CD14-positive monocyte (primary cell): ENCODE measurements around the gene BIRC3. TPM values are rescaled to one million over a fixed set of nuclear protein-coding genes. Genes with fewer than 3 reads are reported as not detected.

Experiments used
- DNase-seq, 3 donors: peaks; one replicate each; pipeline ENCODE4 v3.0.0-alpha.2; 2011 to 2022
- H2AFZ ChIP-seq: 2 replicates; pipeline ENCODE4 v1.6.0; 2012; ENCODE audit warnings: mild to moderate bottlenecking, low read depth, low read length, inconsistent platforms; ENCODE audit not compliant: insufficient read depth, poor library complexity, severe bottlenecking
- H3K27ac ChIP-seq, 2 donors: 1 replicate in 1 of 2; 2 replicates in 1 of 2; pipeline ENCODE4 v1.5.1; 2012 to 2013; ENCODE audit warnings: low read length in 2 of 2, control low read depth in 1 of 2, inconsistent platforms in 1 of 2, low read depth in 1 of 2, mild to moderate bottlenecking in 1 of 2
- H3K27me3 ChIP-seq, 2 donors: one replicate each; pipeline versions ENCODE4 v1.6.0 to v1.6.1; 2011 to 2013; ENCODE audit warnings: low read length in 2 of 2; ENCODE audit not compliant: control insufficient read depth in 2 of 2, insufficient read depth in 2 of 2
- H3K36me3 ChIP-seq, 2 donors: replicated peaks in 1 of 2; 1 replicate in 1 of 2; 2 replicates in 1 of 2; pipeline versions ENCODE4 v1.5.1 to v1.6.1; 2012 to 2013; ENCODE audit warnings: low read length in 2 of 2, control low read depth in 1 of 2, inconsistent platforms in 1 of 2, mild to moderate bottlenecking in 1 of 2; ENCODE audit not compliant: insufficient read depth in 2 of 2, control insufficient read depth in 1 of 2
- H3K4me1 ChIP-seq, 2 donors: 1 replicate in 1 of 2; 2 replicates in 1 of 2; pipeline versions ENCODE4 v1.5.1 to v1.6.1; 2012 to 2013; ENCODE audit warnings: low read length in 2 of 2, control low read depth in 1 of 2, inconsistent platforms in 1 of 2, mild to moderate bottlenecking in 1 of 2, moderate library complexity in 1 of 2; ENCODE audit not compliant: insufficient read depth in 2 of 2, control insufficient read depth in 1 of 2
- H3K4me2 ChIP-seq: replicated peaks from 2 replicates; pipeline ENCODE3; 2012; ENCODE audit warnings: low read length, moderate library complexity, mild to moderate bottlenecking; ENCODE audit not compliant: poor library complexity, severe bottlenecking; ENCODE audit errors: extremely low read depth
- H3K4me3 ChIP-seq, 3 experiments: fragments of 200-600 bp in 1 of 3; sonication (generic) in 1 of 3; replicated peaks in 1 of 3; 1 replicate in 2 of 3; 2 replicates in 1 of 3; pipeline ENCODE4 v1.5.1; 2011 to 2013; ENCODE audit warnings: low read length in 3 of 3, mild to moderate bottlenecking in 3 of 3, control low read depth in 2 of 3, low read depth in 2 of 3, inconsistent platforms in 1 of 3, moderate library complexity in 1 of 3
- H3K79me2 ChIP-seq: 2 replicates; pipeline ENCODE4 v1.6.0; 2012; ENCODE audit warnings: mild to moderate bottlenecking, control low read depth, inconsistent platforms, low read length, moderate library complexity; ENCODE audit not compliant: insufficient read depth
- H3K9ac ChIP-seq: 2 replicates; pipeline ENCODE4 v1.6.0; 2017; ENCODE audit warnings: low read length, mild to moderate bottlenecking; ENCODE audit not compliant: insufficient read depth, poor library complexity, severe bottlenecking
- H3K9me3 ChIP-seq, 2 donors: replicated peaks in 1 of 2; 1 replicate in 1 of 2; 2 replicates in 1 of 2; pipeline versions ENCODE4 v1.5.1 to v1.6.1; 2012 to 2013; ENCODE audit warnings: low read length in 2 of 2, control low read depth in 1 of 2; ENCODE audit not compliant: control insufficient read depth in 1 of 2, insufficient read depth in 1 of 2
- H4K20me1 ChIP-seq: 2 replicates; pipeline ENCODE4 v1.6.0; 2012; ENCODE audit warnings: mild to moderate bottlenecking, low read length, control low read depth, moderate library complexity; ENCODE audit not compliant: insufficient read depth
- H3K27ac Mint-ChIP-seq, 7 donors: one replicate each; pipeline ENCODE4 v1.8.0; 2020; ENCODE audit warnings: mild to moderate bottlenecking in 7 of 7, mixed read lengths in 7 of 7, moderate library complexity in 6 of 7, inconsistent platforms in 2 of 7
- H3K27me3 Mint-ChIP-seq, 3 donors: one replicate each; pipeline ENCODE4 v1.8.0; 2021 to 2022; ENCODE audit warnings: low read depth in 3 of 3, mild to moderate bottlenecking in 3 of 3, mixed read lengths in 3 of 3, moderate library complexity in 3 of 3, inconsistent platforms in 1 of 3
- H3K36me3 Mint-ChIP-seq, 2 donors: one replicate each; pipeline ENCODE4 v1.8.0; 2020; ENCODE audit warnings: mixed read lengths in 2 of 2, inconsistent platforms in 1 of 2, mild to moderate bottlenecking in 1 of 2
- H3K4me1 Mint-ChIP-seq: one replicate; pipeline ENCODE4 v1.8.0; 2020; ENCODE audit warnings: mild to moderate bottlenecking, mixed read lengths
- H3K4me3 Mint-ChIP-seq, 2 donors: one replicate each; pipeline ENCODE4 v1.8.0; 2020; ENCODE audit warnings: mild to moderate bottlenecking in 2 of 2, mixed read lengths in 2 of 2, moderate library complexity in 1 of 2
- H3K9me3 Mint-ChIP-seq, 7 donors: one replicate each; pipeline ENCODE4 v1.8.0; 2020 to 2022; ENCODE audit warnings: mixed read lengths in 7 of 7, mild to moderate bottlenecking in 6 of 7, moderate library complexity in 6 of 7, inconsistent platforms in 2 of 7
- CTCF ChIP-seq: fragments of 200-600 bp; IDR thresholded peaks from one replicate; pipeline ENCODE4 v1.8.0; 2022; ENCODE audit warnings: antibody characterized with exemption, mild to moderate bottlenecking
- WGBS: methylation state at CpG from one replicate; pipeline ENCODE4 v1.1.5; 2013; ENCODE audit warnings: missing lambda C conversion rate; ENCODE audit not compliant: insufficient coverage; 5-methylcytosine and 5-hydroxymethylcytosine counted together
- intact Hi-C, 2 donors: fragments of 100-400 bp; cut with micrococcal nuclease; formaldehyde crosslinking; loops; one replicate each; pipeline versions ENCODE4 v1.15.0 to v1.15.1; 2023
- polyA plus RNA-seq, 3 donors: library from polyadenylated mRNA; depleted of rRNA in 1 of 3; unstranded in 2 of 3; stranded (reverse) in 1 of 3; fragments of 300-500 nt in 2 of 3; fragments of >200 nt in 1 of 3; fragmentation: Illumina TruSeq in 2 of 3; gene quantifications; 1 replicate in 2 of 3; 2 replicates in 1 of 3; pipeline ENCODE4 v1.2.3, GENCODE V29; 2012 to 2021

Gene BIRC3
- polyA plus RNA-seq, 3 donors, result 3.0 to 9.8 (median 9.5) TPM

DNA sequence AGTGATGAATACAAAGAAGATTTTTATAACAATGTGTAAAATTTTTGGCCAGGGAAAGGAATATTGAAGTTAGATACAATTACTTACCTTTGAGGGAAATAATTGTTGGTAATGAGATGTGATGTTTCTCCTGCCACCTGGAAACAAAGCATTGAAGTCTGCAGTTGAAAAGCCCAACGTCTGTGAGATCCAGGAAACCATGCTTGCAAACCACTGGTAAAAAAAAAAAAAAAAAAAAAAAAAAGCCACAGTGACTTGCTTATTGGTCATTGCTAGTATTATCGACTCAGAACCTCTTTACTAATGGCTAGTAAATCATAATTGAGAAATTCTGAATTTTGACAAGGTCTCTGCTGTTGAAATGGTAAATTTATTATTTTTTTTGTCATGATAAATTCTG, 5.3 kb downstream of the BIRC3 start:
- peak overlapping the region in 3 of 7 donors; percentile 7 to 43 (median 41) for H3K27ac Mint-ChIP-seq
- peaks cover 40% of the 10 kb centered on the region for H3K4me1 Mint-ChIP-seq
- intact Hi-C loops, result no loop called here
- peaks cover 0 to 2% (median 0%) of the 10 kb centered on the region in 3 donors for H3K27me3 Mint-ChIP-seq
- H3K36me3 ChIP-seq, result peaks cover 0 to 21% of the 10 kb centered on the region in 2 donors
- no peak overlapping the region for H3K9ac ChIP-seq
- H3K4me2 ChIP-seq, result no peak overlapping the region
- no CpG with 5 or more reads among the region's 2 CpGs for WGBS
- no peak for DNase-seq
- H3K27ac ChIP-seq, result no peak overlapping the region
- H3K9me3 ChIP-seq, result no peaks in the 10 kb centered on the region
- peaks cover 18% of the 10 kb centered on the region for H4K20me1 ChIP-seq
- H3K4me1 ChIP-seq, result peaks cover 18 to 36% of the 10 kb centered on the region in 2 donors
- H3K27me3 ChIP-seq, result no peaks in the 10 kb centered on the region
- H3K4me3 ChIP-seq, result no peak overlapping the region
- H3K9me3 Mint-ChIP-seq, result peaks cover 0 to 2% (median 0%) of the 10 kb centered on the region in 7 donors
- peaks cover 20 to 39% of the 10 kb centered on the region in 2 donors for H3K36me3 Mint-ChIP-seq
- H3K79me2 ChIP-seq, result no peaks in the 10 kb centered on the region
- no peak overlapping the region for H3K4me3 Mint-ChIP-seq
- H2AFZ ChIP-seq, result no peak overlapping the region
- TF ChIP-seq CTCF, result no peak

DNA sequence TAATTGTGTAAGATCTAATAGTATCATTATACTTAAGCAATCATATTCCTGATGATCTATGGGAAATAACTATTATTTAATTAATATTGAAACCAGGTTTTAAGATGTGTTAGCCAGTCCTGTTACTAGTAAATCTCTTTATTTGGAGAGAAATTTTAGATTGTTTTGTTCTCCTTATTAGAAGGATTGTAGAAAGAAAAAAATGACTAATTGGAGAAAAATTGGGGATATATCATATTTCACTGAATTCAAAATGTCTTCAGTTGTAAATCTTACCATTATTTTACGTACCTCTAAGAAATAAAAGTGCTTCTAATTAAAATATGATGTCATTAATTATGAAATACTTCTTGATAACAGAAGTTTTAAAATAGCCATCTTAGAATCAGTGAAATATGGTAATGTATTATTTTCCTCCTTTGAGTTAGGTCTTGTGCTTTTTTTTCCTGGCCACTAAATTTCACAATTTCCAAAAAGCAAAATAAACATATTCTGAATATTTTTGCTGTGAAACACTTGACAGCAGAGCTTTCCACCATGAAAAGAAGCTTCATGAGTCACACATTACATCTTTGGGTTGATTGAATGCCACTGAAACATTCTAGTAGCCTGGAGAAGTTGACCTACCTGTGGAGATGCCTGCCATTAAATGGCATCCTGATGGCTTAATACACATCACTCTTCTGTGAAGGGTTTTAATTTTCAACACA, 6.4 kb downstream of the BIRC3 start:
- H3K27ac ChIP-seq, result no peak overlapping the region
- peaks cover 6 to 32% of the 10 kb centered on the region in 2 donors for H3K36me3 ChIP-seq
- Mint-ChIP-seq H3K27ac (no peak overlapping the region), H3K4me3 (no peak overlapping the region), H3K4me1 (peaks cover 31% of the 10 kb centered on the region), H3K9me3 (peaks cover 0 to 1% (median 0%) of the 10 kb centered on the region in 7 donors), H3K36me3 (peaks cover 25 to 47% of the 10 kb centered on the region in 2 donors), H3K27me3 (no peaks in the 10 kb centered on the region)
- H3K4me2 ChIP-seq, result no peak overlapping the region
- H3K27me3 ChIP-seq, result no peaks in the 10 kb centered on the region
- intact Hi-C loops, result no loop called here
- no peaks in the 10 kb centered on the region for H3K9me3 ChIP-seq
- H2AFZ ChIP-seq, result no peak overlapping the region
- no CpG with 5 or more reads among the region's 1 CpG for WGBS
- no peak overlapping the region for H3K9ac ChIP-seq
- H4K20me1 ChIP-seq, result peaks cover 18% of the 10 kb centered on the region
- no peak for DNase-seq
- no peak overlapping the region for H3K4me3 ChIP-seq
- no peak for TF ChIP-seq CTCF
- peaks cover 6 to 24% of the 10 kb centered on the region in 2 donors for H3K4me1 ChIP-seq
- H3K79me2 ChIP-seq, result no peaks in the 10 kb centered on the region
